ENCODE results near the gene SAFB2. TPM values are rescaled to one million over a fixed set of nuclear protein-coding genes. Genes with fewer than 3 reads are reported as not detected.

SAFB2 gene
- polyA plus RNA-seq, 1 experiment: 13.3 TPM

- Histone ChIP-seq H3K4me3 (ENCODE audit: low read depth, low read length) (no peak overlapping the region), H3K36me3 (ENCODE audit: control insufficient read depth, insufficient read depth, low read length) (peaks cover 29% of the 10 kb centered on the region), H3K27me3 (ENCODE audit: control insufficient read depth, insufficient read depth, low read length) (no peaks in the 10 kb centered on the region)
- no peak for DNase-seq (ENCODE audit: low read depth)
- ChIA-PET POLR2A (interaction anchor here (0.8 kb wide), 1 partner anchor 50 kb away, joined by 14 read pairs; no protein-coding TSS in a partner anchor), CTCF (interaction anchor here (2.3 kb wide), 1 partner anchor 9 kb away, joined by 5 read pairs; no protein-coding TSS in a partner anchor)
- TF ChIP-seq CTCF (IDR thresholded peaks at IDR 0.05; ENCODE audit: insufficient read depth, low read depth, low read length): no peak
These were observed 17.2 kb downstream of the SAFB2 start for GRCh38 chr19:5605362-5605761.

- H3K27me3 ChIP-seq (ENCODE audit: control insufficient read depth, insufficient read depth, low read length): no peaks in the 10 kb centered on the region
- DNase-seq (ENCODE audit: low read depth): no peak
- H3K36me3 ChIP-seq (ENCODE audit: control insufficient read depth, insufficient read depth, low read length): peaks cover 31% of the 10 kb centered on the region
- TF ChIP-seq CTCF (IDR thresholded peaks at IDR 0.05; ENCODE audit: insufficient read depth, low read depth, low read length): no peak
- H3K4me3 ChIP-seq (ENCODE audit: low read depth, low read length): no peak overlapping the region
- CTCF ChIA-PET: no interaction called here
- POLR2A ChIA-PET: no interaction called here
These were observed 18.9 kb downstream of the SAFB2 start for GRCh38 chr19:5603626-5604025.

GRCh38 chr19:5600797-5601196 lies 21.8 kb downstream of the SAFB2 start:
- CTCF ChIA-PET: no interaction called here
- DNase-seq (ENCODE audit: low read depth): no peak
- POLR2A ChIA-PET: no interaction called here
- no peak for TF ChIP-seq CTCF (IDR thresholded peaks at IDR 0.05; ENCODE audit: insufficient read depth, low read depth, low read length)
- Histone ChIP-seq H3K4me3 (ENCODE audit: low read depth, low read length) (no peak overlapping the region), H3K27me3 (ENCODE audit: control insufficient read depth, insufficient read depth, low read length) (no peaks in the 10 kb centered on the region), H3K36me3 (ENCODE audit: control insufficient read depth, insufficient read depth, low read length) (peaks cover 41% of the 10 kb centered on the region)

- DNase-seq (ENCODE audit: low read depth): no peak
- ChIA-PET POLR2A (no interaction called here), CTCF (interaction anchor here (1.4 kb wide), 1 partner anchor 11 kb away, joined by 5 read pairs; no protein-coding TSS in a partner anchor)
- Histone ChIP-seq H3K27me3 (ENCODE audit: control insufficient read depth, insufficient read depth, low read length) (no peaks in the 10 kb centered on the region), H3K36me3 (ENCODE audit: control insufficient read depth, insufficient read depth, low read length) (peaks cover 59% of the 10 kb centered on the region), H3K4me3 (ENCODE audit: low read depth, low read length) (no peak overlapping the region)
- no peak for TF ChIP-seq CTCF (IDR thresholded peaks at IDR 0.05; ENCODE audit: insufficient read depth, low read depth, low read length)
These were observed 26.8 kb downstream of the SAFB2 start for GRCh38 chr19:5595745-5596144.

- CTCF ChIA-PET: no interaction called here
- Histone ChIP-seq H3K4me3 (ENCODE audit: low read depth, low read length) (no peak overlapping the region), H3K27me3 (ENCODE audit: control insufficient read depth, insufficient read depth, low read length) (no peaks in the 10 kb centered on the region), H3K36me3 (ENCODE audit: control insufficient read depth, insufficient read depth, low read length) (peaks cover 59% of the 10 kb centered on the region)
- POLR2A ChIA-PET: no interaction called here
- DNase-seq (ENCODE audit: low read depth): no peak
- TF ChIP-seq CTCF (IDR thresholded peaks at IDR 0.05; ENCODE audit: insufficient read depth, low read depth, low read length): no peak
These were observed 27.4 kb downstream of the SAFB2 start for GRCh38 chr19:5595129-5595528.
